ENCODE results near the gene SIGLEC14.
"Not testable (repeated sequence)": the region's sequence is repeated elsewhere in the genome, so short reads cannot be mapped to it uniquely, and the experiment has no call there.

Gene SIGLEC14

GRCh38 chr19:51675911-51676565 lies 29.4 kb upstream of the SIGLEC14 start:
- not testable (repeated sequence) for DNase-seq (ENCODE audit: low read depth in 2 of 2)

DNA sequence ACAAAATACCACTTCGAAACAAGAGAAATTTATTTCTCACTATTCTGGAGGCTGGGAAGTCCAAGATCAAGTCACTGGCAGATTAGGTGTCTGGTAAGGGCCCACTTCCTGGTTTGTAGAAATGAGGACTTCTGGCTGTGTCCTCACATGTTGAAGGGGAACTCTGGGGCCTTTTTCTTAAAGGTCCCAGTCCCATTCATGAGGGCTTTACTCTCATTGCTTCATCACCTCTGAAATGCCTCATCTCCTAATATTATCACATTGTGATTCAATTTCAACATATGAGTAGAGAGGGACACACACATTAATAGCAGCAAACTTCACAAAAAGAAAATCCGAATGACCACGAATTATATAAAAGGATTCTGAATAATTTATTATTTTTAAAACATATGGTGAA lies 21.6 kb upstream of the SIGLEC14 start:
- no peak for DNase-seq (ENCODE audit: low read depth in 2 of 2)

GRCh38 chr19:51664997-51665396 lies 18.4 kb upstream of the SIGLEC14 start:
- no peak for DNase-seq (ENCODE audit: low read depth in 2 of 2)

DNA sequence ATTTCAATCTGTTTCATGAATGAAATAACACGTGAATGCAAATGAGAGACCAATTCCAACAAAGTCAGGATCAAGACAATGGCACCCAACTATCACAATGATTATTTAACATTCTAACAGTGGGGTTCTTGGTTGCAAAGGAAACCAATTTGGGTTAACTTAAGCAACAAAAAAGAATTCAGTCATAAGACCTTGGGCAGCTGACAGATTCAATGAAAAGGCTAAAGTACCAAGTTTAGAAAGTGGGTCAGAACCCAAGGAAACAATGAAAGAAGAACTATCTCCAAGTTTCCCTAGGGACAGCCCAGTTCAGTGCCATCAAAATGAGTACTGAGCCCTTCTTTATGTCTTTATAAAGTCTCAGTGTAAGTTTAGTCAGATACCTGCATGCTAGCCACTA lies 17.5 kb upstream of the SIGLEC14 start:
- no peak for DNase-seq (ENCODE audit: low read depth in 2 of 2)

DNA sequence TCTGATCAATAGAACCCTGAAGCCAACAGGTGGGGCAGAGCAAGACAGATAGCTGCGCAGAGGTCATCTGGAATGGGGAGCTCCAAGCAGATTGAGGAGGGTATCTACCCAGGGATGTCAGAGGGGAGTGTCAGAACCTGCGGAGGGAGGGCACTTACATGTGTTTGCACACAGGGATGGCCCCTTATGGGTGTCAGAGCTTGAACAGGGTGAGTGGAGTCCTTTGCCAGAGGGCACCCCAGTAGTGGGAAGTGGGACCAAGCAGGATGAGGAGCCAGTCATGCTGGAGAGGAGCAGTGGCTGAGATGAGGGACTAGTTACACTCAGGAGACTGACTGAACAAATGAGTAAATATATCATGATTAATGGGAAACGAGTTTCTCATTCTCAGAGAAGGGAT lies 17.0 kb upstream of the SIGLEC14 start:
- no peak for DNase-seq (ENCODE audit: low read depth in 2 of 2)

GRCh38 chr19:51660975-51661600 lies 14.5 kb upstream of the SIGLEC14 start:
- peak; percentile 14 to 21 for DNase-seq (ENCODE audit: low read depth in 2 of 2)

- DNase-seq (ENCODE audit: low read depth in 2 of 2): no peak
Observed at GRCh38 chr19:51654783-51655182, 8.2 kb upstream of the SIGLEC14 start.

- DNase-seq (ENCODE audit: low read depth in 2 of 2): no peak
Observed at GRCh38 chr19:51653162-51653561, 6.5 kb upstream of the SIGLEC14 start.

DNA sequence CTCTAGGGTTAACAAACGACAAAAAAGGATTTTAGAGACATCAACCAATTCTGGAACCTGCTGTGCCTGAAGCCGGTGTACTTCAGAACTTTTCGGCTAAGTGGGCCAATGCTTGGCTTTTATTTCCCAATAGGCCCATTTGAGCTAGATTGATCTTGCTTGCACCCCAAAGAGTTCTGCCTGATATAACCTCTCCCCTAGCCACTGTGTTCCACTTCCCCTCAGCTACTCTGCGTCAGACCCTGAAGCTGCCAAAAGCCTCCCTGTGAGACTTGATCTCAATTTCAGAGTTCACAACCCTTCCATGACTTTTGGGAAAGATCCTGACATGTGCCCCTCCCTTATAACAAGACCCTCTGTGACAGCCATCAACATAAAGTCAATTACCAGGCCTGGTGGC lies 5.6 kb upstream of the SIGLEC14 start:
- DNase-seq (ENCODE audit: low read depth in 2 of 2): no peak

DNA sequence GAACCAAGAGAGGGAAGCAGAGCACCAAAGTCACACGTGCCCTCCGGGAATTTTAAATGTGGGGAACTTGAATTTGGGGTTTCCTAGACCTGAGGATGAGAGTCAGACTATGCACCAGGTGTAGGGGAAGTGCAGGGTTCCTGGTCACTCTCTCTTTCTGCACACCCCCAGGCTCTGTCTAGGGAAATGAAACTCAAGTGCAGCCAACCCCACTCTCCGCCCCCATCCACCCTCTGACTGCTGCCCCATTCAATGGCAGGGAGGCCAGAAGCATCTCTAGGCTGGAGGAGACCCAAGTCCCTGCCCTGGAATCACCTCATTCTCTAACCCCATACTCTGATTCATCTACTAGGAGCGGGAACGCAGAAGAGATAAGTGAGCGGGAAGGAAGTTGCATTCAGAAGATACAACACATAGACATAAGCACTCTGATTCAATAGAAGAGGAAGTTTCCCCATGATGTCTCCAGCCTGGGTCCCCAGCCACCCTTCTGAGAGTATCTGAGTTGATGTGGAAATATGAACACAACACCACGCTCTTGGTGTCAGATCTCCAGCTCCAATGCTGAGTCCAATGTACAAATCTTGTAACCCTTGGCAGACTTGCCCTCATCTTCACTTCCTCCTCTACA lies 4.7 kb upstream of the SIGLEC14 start:
- no peak for DNase-seq (ENCODE audit: low read depth in 2 of 2)

GRCh38 chr19:51647318-51647717 lies 693 bp upstream of the SIGLEC14 start:
- DNase-seq (ENCODE audit: low read depth in 2 of 2): no peak

DNA sequence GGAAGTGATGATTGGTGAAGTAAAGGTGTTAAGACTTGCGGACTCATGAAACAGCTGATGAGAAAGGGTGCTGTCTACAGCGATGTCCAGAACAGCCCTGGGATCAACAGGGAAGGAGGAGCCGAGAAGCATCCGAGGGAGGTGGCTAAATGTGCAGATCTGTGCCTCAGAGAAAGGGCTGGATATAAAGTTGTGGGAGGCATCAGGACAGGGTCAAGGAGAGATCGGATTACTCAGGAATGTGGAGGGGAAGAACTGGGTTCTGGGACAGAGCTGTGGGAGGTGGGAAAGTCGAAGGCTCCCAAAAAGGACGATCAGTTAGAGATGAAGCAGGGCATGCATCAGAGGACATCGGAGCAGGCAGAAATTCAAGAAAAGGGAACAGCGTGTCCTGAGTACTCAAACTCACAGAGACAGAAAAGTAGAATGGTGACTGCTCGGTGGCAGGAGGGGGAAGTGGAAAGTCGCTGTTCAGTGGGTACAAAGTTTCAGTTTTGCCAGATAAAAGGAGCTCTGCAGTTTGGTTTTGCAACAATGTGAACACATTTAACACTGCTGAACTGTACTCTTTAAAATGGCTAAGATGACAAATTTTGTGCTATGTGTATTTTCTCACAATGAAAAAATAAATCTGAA lies 1.9 kb downstream of the SIGLEC14 start:
- no peak for DNase-seq (ENCODE audit: low read depth in 2 of 2)

- no peak for DNase-seq (ENCODE audit: low read depth in 2 of 2)
Observed at GRCh38 chr19:51641648-51642047, 5.0 kb downstream of the SIGLEC14 start.

DNA sequence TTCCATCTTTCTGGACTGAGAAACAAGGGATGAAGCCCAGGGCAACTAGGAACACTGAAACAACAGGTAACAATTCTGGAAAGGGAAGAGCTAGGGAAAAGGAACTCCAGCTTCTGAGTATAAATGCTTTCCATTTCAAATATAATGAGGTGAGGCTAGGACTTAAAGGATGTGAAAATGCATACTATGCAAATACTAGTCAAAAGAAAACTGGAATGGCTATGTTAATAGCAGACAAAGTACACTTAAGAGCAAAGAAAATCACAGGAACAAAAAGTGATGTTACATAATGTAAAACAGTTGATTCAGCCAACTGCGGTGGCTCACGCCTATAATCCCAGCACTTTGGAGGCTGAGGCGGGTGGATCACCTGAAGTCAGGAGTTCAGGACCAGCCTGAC lies 6.2 kb downstream of the SIGLEC14 start:
- DNase-seq (ENCODE audit: low read depth in 2 of 2): no peak

GRCh38 chr19:51639916-51640315 lies 6.7 kb downstream of the SIGLEC14 start:
- DNase-seq (ENCODE audit: low read depth in 2 of 2): no peak

DNA sequence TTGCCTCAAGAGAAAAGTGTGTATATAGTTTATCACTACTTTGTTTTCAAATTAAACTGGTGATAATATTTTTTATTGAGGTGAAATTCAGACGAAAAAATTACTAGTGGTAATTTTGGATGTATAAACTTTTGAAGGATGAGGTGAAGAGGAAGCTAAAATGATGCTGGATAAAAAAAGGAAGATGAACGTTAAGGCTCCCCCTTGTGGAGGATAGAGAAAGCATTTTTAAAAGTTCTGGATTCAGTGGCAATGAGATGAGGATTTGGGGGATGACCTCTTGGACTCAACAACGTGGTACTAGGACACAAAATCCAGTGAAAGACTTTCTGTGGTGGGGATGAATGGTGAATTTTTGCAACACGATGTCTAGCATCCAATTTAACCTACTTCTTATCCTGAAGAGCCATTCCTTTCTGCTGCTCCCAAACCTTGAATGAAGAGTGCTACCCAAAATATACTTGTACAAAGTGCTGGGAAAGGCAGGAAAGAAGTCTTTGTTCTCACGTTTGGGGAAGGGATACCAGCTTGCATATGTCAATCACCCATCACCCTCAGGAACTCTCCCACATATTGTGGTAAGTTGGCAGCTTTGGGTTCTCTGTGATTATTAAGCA lies 9.2 kb downstream of the SIGLEC14 start:
- DNase-seq (ENCODE audit: low read depth in 2 of 2): no peak

- DNase-seq (ENCODE audit: low read depth in 2 of 2): no peak
Observed at GRCh38 chr19:51632126-51632525, 14.5 kb downstream of the SIGLEC14 start.

GRCh38 chr19:51630315-51630714 lies 16.3 kb downstream of the SIGLEC14 start, which contains the start of gene SIGLEC5:
TSS of gene SIGLEC5 (minus strand) at chr19:51630401. CDS start at chr19:51630335, 66 bp downstream.
- not testable (repeated sequence) for DNase-seq (ENCODE audit: low read depth in 2 of 2)

GRCh38 chr19:51628153-51628939 lies 18.3 kb downstream of the SIGLEC14 start:
- DNase-seq (ENCODE audit: low read depth in 2 of 2): no peak

- no peak for DNase-seq (ENCODE audit: low read depth in 2 of 2)
Observed at GRCh38 chr19:51627491-51628138, 19.0 kb downstream of the SIGLEC14 start.

- DNase-seq (ENCODE audit: low read depth in 2 of 2): no peak
Observed at GRCh38 chr19:51626675-51627074, 19.9 kb downstream of the SIGLEC14 start.

Data from activated CD8-positive, alpha-beta memory T cell treated with anti-CD3 and anti-CD28 coated beads for 4 hours (primary cell).